ENCODE measurements around the gene IL10RA.
A peak's percentile ranks its signal among the peaks of the same experiment; 100 is the strongest.

The IL10RA gene

DNA sequence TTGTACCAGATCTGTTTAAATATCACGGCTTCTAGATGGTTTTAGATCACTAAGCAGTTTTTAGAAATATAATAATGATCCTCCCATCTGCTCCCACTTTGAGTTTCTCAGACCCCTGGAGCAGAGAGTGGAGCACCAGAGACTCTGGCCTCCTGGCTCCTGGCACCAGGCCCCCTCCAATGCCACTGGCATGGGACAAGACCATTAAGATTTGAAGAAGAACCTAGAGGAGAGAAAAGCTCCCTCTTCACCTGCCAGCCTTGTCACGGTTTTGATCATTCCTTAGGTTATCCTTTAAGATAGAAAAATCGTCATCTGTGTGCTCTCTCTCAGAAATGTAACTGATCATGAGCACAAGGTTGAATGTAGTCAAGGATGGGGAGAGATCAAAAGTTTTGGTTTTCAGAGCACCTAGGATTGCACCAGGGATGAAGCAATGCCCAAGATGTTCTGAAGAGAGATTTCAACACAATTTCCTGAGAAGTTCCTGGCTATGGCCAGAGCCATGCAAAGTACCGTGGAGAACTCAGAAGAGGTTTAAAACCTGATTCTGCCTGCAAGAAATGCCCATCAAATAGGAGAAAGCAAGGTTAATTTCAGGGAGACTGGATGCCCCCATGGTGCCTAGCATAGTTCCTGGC is 22.2 kb downstream of the IL10RA start:
- DNase-seq = no peak

DNA sequence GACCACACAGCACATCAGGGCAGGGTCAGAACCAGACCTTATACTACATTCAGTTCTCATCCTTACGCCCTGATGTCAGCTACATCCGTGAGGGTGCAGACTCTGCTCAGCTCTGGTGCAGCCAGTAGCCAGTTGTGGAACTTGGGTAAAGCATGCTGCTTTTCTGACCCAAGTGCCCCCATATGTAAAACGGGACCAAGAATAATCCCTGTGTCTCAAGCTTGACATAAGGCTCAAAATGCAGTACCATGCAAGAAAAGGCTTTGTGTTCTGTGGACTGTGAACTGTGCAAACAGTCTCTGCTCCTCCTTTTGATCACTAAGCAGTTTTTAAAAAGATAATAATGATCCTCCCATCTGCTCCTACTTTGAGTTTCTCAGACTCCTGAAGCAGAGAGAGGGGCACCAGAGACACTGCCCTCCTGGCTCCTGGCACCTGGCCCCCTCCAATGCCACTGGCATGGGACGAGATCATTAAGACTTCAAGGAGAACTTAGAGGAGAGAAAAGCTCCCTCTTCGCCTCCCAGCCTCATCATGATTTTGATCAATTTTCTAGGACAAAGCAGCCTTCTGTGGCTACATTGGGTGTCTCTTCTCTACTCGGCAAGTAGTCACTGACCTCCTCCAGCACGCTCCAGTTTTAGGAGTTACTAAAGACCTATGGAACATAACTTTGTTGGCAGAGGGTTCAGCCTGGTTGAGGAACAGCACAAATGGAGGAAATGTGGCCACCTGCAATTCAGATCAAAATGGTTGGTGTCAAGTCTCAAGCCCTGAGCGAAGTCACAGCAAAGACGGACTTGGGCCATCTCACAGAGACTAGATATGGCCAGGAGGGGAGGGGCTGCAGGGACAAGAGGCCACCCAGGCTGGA is 23.9 kb downstream of the IL10RA start:
- no peak for DNase-seq

DNA sequence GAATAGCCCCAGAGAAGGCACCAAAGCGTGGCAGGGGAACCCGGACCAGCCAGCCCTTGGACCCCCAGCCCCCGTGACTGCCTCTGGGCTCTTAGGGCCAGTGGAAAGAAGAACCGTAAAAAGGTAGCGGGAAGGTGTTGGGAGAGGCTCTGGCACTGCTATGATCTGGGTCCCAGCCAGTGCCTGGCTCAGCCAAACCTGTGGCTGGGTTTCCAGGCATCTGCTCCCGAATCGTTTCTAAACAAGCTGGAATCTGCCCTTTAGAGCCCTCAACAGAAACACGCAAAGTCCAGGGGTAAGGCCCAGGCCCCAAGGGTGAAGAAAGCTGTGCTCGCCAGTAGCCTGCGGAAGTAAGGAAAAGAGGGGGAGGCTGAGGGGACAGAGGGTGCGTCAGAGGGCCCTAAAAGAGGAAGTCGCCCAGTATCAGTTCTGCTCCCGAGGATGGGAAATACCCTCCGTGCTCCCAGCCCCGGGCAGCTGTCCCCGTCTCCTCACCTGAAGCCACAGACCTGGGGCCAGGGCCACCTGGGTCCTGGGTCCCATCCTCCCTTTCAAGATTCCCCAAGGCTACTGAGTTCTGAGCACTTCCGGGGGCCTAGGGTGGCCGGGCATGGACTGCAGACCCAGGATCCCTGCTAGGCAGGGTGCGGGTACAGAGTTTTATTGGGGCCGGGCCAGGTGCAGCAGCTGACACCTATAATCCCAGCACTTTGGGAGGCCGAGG is 24.7 kb downstream of the IL10RA start:
- DNase-seq = no peak

DNA sequence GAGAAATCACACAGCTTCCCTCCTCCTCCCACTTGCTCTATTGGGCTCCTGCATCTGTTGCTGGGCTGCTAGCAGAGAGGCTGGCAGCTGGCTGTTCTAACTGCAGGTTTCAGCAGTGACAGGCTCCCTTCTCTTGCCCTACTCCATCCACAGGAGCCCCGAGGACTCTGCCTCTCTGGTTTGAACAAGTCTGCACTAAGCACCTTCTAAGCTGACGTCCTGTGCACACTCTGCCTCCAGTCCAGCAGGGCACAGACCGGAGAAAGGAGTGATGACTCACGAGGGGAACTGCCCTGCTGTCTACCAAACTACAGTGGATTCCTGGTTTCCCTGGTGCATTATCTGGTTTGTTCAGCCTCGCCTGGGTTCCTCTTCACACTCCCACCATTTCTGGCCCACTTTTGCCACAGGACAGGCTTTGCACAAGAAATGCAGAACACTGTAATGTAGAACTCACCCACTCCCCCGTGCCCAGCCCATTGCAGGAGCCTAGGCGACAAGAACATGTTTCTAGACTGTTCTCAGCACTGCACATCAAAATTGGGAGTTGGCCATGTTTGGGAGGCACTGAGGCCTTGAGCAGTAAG is 26.0 kb downstream of the IL10RA start:
- DNase-seq = peak; percentile 5

DNA sequence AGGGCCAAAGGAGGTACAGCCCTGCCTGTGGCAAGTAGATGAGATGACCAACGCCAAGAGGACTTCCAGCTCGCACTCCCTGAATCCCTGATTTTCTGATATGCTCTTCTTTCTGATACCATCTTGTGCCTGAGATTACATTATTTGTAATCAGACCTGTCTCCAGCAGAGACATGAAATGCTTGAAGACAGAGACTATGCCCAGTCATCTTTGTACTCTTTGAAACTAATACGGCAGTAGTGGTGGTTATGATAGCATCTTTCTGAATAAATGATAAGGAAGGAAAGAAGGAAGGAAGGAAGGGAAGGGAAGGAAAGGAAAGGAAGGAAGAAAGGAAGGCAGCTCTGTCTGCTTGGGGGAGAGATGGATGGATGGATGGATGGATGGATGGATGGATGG is 27.8 kb downstream of the IL10RA start:
- no peak for DNase-seq

DNA sequence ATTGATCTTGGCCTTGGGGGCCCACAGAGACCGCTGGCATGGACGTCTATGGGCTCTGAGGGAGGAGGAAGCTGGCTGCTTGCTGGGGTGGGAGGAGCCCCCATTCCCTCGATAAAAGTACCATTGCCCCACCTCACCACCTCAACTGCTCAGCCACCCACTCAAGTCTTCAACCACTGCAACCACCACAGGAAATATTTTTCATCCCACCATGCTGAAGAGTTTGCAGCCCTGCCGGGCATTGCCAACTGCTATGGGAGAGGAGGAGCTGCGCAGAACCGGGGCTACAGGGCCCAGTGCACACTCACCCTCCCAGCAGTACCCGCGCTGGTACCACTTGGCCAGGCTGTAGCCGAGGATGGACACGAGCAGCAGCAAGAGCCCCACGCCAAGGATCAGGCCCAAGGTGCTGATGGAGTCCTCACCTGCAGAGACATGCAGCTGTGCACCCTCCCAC is 29.2 kb downstream of the IL10RA start:
- no peak for DNase-seq

DNA sequence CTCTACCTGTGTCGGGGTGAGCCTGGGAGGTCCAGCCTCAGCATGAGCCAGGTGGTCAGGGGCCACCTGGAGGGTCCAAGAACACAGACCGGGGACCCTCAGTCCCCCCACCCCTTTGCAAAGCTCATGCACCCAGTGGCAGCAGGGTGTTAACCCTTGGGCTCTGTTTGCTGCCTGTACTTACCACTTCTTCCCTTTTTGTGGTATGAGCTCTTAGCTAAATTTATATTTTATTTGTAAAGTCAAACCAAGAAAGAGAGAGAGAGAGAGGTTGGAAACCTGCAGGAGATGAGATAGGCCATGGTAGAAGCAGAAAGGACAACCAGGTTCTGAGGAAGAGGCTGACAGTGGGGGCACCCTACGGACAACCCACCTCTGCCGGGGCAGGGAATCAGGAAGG is 29.9 kb downstream of the IL10RA start:
- DNase-seq = no peak

DNA sequence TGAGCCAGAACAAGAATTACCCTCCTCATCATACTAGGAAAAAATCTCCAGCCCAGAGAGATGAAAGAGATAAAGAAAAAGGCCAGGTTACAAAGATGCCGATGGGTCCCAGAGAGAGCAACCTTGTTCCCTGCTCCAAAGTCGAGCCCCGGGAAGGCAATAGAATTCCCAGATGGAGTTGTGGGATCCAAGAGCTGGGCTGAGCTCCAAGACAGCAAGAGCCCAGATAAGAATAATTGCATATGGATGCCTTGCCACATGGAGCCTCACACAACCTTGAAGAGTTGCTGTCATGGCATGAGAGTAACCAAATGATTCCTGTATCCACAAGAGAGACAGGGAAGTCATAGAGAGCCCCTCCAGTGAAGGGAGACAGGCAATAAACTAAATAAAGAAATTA is 30.9 kb downstream of the IL10RA start:
- no peak for DNase-seq

DNA sequence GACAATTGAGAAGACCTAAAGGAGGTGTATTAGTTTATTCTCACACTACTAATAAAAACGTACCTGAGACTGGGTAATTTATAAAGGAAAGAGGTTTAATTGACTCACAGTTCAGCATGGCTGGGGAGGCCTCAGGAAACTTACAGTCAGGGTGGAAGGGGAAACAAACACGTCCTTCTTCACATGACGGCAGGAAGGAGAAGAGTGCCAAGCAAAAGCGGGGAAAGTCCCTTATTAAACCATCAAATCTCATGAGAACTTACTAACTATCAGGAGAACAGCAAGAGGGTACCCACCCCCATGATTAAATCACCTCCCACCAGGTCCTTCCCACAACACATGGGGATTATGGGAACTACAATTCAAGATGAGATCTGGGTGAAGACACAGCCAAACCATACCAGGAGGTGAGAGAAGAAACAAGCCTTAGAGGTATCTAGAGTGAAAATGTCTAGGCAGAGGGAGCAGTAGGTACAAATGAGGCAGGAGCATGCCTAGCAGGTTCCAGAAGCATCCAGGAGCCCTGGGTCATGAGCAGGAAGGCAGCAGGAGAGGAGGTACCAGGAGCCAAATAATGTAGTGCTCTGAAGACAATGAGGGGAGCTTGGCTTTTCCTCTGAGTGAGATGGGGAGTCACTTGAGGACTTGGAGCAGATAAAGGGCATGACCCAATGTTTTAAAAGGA is 31.6 kb downstream of the IL10RA start:
- DNase-seq = no peak

DNA sequence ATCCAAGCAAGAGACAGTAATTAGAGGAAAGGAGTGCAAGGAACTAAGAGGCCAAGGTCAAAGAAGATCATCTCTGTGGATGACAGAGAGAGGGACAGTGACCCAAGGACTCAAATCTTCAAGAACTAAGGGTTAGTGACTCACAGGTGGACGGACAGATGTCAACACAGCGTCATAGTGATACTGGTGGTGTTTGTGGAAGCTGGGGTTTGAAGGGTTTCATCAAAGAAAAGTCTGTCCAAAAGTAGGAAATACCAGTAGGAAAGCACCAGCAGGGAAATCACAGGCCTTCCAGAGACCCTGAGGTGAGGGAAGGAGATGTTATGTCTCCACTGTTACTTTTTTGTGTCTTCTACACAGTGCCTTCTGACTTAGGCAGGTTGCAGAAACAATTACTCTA is 32.2 kb downstream of the IL10RA start:
- no peak for DNase-seq

DNA sequence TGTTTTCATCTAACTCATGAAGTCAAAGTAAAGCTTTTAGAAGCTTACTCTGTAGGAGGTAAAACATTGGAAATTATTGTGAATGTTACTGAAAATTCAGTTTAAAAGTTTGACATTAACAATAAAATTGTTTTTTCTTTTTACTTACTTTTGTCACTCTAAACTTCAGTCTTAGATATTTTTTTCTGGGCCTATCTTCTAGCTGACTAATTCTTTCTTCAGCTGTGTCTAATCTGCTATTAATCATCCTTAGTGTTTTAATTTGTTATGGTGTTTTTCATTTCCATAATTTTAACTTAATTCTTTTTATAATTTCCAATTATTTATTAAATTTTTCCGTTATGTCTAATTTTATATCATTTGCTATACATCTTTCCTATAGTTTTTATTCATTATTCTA is 35.0 kb downstream of the IL10RA start:
- DNase-seq = no peak

DNA sequence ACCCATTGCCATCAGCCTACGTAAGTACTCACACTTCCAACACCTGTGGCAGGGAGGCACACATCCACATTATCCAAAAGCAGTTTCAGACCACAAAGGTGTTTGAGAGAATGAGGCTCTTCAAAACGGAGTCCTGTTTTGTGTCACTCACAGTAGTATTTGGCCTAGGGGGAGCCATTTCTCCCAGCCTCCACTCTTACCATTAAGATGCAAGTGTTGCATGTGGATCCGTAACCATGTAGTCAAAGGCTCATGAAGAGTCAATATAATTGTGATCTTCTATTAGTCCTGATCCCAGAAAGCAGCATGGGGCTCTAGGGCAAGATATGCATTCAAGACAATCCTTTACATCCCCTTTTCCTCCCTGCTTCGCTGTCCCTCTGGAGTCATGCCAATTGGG is 41.5 kb downstream of the IL10RA start:
- no peak for DNase-seq

DNA sequence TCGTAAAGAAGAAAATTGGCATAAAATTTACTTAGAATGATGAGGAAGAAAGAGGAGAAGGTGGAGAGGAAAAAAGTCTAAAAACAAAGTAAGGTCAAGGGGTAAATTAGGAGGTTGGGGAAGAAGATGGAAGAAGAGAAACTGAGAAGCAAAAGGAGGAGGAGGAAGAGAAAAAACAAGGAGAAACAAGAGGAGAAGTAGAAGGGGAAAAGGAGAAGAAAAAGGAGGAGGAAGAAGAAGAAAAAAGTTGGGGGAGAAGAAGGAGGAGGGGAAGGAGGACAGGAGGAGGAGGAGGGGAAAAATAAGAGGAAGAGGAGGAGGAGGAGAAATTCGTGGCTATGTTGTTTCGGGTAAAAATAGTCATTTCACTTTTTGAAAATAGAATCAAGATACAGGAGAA is 42.4 kb downstream of the IL10RA start:
- no peak for DNase-seq

DNA sequence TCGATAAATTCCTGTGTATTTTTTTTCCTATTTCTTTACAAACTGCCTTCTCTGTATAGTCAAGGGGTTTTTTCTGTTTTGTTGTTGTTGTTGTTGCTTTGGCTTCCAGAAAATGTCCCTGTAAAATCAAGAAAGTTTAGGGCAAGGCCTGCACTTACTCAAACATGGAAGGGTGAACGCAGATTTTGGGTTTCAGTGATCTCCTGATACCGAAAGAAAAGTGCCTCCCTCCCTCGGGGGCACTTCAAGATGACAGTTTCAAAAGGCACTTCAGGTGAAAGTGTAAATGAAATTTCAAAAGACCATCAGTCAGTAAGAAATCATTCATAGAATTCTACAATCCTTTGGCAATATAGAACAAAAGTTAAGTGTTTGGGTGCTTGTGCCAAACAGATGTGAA is 47.2 kb downstream of the IL10RA start:
- no peak for DNase-seq

DNA sequence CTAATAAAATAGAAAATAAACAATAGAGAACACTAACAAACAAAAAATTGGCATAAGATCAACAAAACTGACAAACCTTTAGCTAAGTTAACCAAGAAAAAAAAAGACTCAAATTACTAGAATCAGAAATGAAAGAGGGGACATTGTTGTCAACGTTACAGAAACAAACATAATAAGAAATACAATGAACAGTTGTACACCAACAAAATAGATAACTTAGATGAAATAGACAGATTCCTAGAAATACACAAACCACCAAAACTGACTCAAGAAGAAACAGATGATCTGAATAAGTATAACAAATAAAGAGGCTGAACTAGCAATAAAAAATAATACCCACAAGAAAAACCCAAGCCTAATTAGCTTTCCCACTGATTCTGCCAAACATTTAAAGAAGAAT is 55.9 kb downstream of the IL10RA start:
- DNase-seq = no peak

DNA sequence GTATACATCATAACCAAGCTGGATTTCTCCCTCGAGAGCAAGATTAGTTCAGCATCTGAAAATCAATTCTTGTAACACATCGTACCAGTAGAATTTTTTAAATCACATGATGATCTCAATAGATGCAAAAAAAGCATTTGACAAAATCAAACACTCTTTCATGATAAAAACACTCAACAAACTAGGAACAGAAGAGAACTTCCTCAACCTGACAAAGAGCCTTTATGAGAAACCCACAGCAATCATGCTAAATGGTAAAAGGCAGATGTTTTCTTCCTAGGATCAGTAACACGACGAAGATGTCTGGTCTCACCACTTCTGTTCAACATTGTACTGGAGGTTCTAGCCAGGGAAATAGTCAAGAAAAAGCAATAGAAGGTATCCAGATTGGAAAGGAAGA is 56.6 kb downstream of the IL10RA start:
- DNase-seq = no peak

DNA sequence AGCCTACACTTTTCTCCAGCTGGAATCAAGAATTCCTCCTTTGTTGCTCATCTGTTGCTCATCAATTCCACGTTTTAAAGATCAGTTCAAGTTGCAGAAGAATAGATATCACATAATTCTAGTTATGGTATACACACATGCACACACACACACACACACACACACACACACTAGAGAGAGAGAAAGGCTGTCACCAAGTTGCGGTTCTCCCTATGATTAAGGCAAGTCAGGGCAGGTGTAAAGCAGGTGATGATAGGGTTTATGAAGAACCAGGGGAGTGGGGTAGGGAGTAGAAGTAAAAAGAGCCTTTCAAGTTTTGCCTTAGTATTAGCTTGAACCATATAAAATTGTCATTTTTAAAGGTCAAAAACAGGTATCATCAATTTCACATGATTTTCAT is 59.0 kb downstream of the IL10RA start:
- DNase-seq = no peak

DNA sequence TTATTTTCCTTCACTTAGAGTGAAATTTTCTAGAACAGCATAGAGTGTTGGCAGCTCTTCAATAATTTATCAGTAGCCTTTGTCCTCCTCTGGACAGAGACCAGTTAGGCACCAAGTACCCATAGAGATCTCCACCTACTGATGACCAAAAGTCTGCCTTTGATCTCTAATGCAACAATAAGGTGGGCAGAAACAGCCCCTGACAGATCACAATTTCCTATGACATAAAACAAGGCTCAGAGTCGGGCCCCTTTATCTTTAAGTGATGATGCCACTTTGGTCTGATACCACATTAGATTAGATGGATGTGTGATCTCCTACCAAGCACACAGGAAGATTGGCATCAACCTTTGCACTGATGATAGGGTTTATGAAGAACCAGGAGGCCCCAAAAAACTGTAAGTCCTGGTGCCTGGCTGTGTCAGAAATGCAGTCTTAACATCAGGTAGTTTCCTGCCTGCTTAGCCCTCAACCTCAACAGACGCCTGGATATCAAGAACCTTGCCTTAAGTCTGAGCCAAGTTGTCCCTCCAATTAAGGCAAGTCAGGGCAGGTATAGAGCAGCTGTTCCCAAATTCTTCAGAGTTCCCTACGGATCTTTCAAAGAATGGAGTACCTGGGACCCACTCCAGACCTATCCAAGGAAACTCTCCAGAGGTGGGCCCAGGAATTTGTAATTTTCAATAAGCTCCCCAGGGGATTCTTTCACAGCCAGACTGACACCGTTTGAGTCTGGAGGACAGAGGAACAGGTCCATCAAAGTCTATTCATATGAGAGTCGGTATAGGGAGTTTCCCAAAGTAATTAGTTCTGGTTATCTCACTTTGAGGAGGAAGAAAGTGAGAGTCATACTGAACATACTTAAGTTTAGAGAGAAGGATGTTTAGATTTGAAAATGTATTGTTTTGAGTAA is 60.1 kb downstream of the IL10RA start:
- DNase-seq = no peak

DNA sequence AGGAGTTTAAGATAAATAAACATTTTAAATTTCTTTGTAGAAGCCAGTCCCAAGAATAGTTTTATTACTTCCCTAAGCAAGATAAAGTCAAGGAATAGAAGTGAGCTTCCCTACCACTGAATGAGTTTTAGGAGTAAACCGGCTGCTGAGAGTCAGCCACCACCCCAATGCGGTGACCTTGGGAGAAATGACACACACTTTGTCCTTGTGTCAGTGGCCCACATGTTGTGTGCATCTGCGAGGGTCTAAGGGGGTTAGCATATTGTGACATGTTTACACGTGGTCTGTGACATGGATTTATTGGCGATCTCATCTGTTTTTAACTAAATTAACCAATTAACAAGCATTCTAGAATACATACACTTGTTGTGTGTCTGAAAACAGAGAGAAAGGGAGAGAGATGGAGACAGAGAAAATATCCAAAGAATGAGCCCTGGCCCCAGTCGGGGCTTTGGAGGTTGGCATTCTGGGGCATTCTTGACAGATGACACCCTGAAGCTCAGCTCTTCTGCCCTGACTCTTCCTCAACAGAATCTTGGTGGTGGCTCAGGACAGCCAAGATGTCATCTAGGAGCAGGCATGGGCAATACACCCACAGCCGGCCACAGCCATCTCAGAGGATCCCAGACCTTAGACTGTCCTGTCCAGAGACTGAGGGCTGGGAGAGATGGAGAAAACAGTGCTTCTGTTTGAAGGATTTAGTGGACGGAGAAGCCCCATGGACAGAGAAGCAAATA is 60.9 kb downstream of the IL10RA start:
- no peak for DNase-seq

DNA sequence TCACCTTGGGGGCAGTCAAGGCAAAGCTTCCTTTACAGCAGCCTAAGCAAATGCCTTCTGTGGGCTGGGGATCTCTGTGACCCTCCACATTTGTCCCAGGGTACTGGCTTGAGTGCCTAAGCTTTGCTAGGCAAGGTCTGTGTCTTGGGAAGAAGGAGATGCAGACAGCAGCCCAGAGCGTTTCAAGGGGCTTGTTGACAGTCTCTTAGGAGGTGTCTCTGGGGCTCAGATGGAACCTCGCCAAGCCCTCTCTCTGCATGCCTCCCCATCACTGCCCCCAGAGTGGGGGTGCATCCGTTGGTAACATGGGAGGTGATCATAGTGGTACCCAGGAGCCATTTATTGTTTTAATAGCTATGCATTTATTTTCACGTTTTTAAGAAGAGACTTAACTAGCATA is 61.6 kb downstream of the IL10RA start:
- DNase-seq = no peak

All from HCEC 1CT (cell line).